ENCODE results near the gene PDCD1LG2. TPM values are rescaled to one million over a fixed set of nuclear protein-coding genes. Genes with fewer than 3 reads are reported as not detected.

PDCD1LG2 gene
- total and polyA plus RNA-seq, 4 donors, result 0.46 to 2.5 (median 1.3) TPM

- TF ChIP-seq TAF1 (conservative IDR thresholded peaks at IDR 0.05) (no peak), HNF4G (IDR thresholded peaks at IDR 0.05) (no peak), JUND (IDR thresholded peaks at IDR 0.05) (no peak), NR2F2 (IDR thresholded peaks at IDR 0.05) (no peak)
Observed at GRCh38 chr9:5524090-5524489, 13.8 kb downstream of the PDCD1LG2 start (continued).

GRCh38 chr9:5529683-5530221, 19.4 kb downstream of the PDCD1LG2 start:
- Histone ChIP-seq H3K4me1 (ENCODE audit: control insufficient read depth in 4 of 4, insufficient read depth in 4 of 4, low read length in 3 of 4) (no peaks in the 10 kb centered on the region), H3K4me3 (ENCODE audit: low read depth in 1 of 3, low read length in 3 of 3) (no peak overlapping the region), H3K36me3 (ENCODE audit: control insufficient read depth in 4 of 4, insufficient read depth in 3 of 4, low read depth in 1 of 4, low read length in 3 of 4) (no peaks in the 10 kb centered on the region), H3K9me3 (ENCODE audit: control insufficient read depth in 4 of 4, low read length in 3 of 4) (no peaks in the 10 kb centered on the region), H3K27ac (ENCODE audit: low read depth in 1 of 2, low read length in 2 of 2) (no peak overlapping the region), H3K9ac (ENCODE audit: low read depth in 1 of 2, low read length in 2 of 2) (no peak overlapping the region), H3K27me3 (ENCODE audit: control insufficient read depth in 4 of 4, insufficient read depth in 4 of 4, low read length in 3 of 4) (no peaks in the 10 kb centered on the region)
- no peak for DNase-seq (ENCODE audit: low spot score)
- WGBS, result 66% methylated on average over 4 of the region's 4 CpGs
- TF ChIP-seq, protein P1, sequence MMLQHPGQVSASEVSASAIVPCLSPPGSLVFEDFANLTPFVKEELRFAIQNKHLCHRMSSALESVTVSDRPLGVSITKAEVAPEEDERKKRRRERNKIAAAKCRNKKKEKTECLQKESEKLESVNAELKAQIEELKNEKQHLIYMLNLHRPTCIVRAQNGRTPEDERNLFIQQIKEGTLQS (IDR thresholded peaks at IDR 0.05), result no peak
- TF ChIP-seq RXRA (IDR thresholded peaks at IDR 0.05) (no peak), NR2F2 (IDR thresholded peaks at IDR 0.05) (no peak), TAF1 (conservative IDR thresholded peaks at IDR 0.05) (no peak), YY1 (IDR thresholded peaks at IDR 0.05) (no peak)
- TF ChIP-seq, protein P2, sequence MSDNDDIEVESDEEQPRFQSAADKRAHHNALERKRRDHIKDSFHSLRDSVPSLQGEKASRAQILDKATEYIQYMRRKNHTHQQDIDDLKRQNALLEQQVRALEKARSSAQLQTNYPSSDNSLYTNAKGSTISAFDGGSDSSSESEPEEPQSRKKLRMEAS (IDR thresholded peaks at IDR 0.05), result no peak

DNA sequence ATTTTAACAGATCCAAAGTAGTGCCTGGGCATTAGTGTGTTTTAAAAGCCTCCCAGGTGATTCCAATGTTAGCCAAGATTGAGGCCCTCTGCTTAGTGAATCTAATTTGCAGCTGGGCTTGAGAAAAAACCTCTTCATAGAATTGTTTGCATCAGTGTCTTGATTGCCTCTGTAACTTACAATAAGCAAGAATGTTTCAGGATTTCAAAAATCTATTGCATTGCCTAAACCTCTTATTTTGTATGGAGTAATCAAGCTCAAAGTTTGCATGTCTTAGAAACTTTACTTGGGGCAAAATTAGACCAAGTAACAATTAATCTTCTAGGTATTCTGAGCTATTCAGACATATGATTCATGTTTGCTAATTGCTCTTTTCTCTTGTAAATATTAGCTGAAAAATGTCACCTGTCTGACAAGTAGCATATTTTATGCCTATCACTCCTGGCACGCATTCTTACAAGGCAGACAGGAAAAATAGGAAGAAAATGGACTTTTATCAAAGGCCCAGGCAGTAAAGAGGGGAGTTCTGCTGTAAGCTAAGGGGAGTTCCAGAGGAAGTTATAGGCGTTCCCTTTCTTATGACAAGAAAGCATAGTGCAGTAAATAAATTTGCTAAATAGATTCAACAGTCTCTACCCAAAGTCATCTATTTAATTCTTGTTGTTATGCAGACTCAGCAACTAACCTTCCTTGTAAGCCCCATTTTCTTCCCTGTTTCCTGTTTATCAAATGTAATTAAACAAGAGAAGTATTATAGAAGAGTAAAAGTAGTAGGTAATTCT, 21.0 kb downstream of the PDCD1LG2 start:
- Histone ChIP-seq H3K4me1 (ENCODE audit: control insufficient read depth in 4 of 4, insufficient read depth in 4 of 4, low read length in 3 of 4) (no peaks in the 10 kb centered on the region), H3K9me3 (ENCODE audit: control insufficient read depth in 4 of 4, low read length in 3 of 4) (no peaks in the 10 kb centered on the region), H3K9ac (ENCODE audit: low read depth in 1 of 2, low read length in 2 of 2) (no peak overlapping the region), H3K4me3 (ENCODE audit: low read depth in 1 of 3, low read length in 3 of 3) (no peak overlapping the region), H3K36me3 (ENCODE audit: control insufficient read depth in 4 of 4, insufficient read depth in 3 of 4, low read depth in 1 of 4, low read length in 3 of 4) (no peaks in the 10 kb centered on the region), H3K27me3 (ENCODE audit: control insufficient read depth in 4 of 4, insufficient read depth in 4 of 4, low read length in 3 of 4) (no peaks in the 10 kb centered on the region), H3K27ac (ENCODE audit: low read depth in 1 of 2, low read length in 2 of 2) (no peak overlapping the region)
- 62% methylated on average over 2 of the region's 2 CpGs for WGBS
- no peak for DNase-seq (ENCODE audit: low spot score)
- no peak for TF ChIP-seq TAF1 (conservative IDR thresholded peaks at IDR 0.05)
- TF ChIP-seq EGR1 (IDR thresholded peaks at IDR 0.05; ENCODE audit: low read depth in 2 of 2), result no peak
- TF ChIP-seq FOXA1 (IDR thresholded peaks at IDR 0.05), result no peak
- no peak for TF ChIP-seq SP1 (IDR thresholded peaks at IDR 0.05)
- TF ChIP-seq CTCF (IDR thresholded peaks at IDR 0.05; ENCODE audit: low read depth, low read length, missing input control), result no peak
- TF ChIP-seq, protein P3, sequence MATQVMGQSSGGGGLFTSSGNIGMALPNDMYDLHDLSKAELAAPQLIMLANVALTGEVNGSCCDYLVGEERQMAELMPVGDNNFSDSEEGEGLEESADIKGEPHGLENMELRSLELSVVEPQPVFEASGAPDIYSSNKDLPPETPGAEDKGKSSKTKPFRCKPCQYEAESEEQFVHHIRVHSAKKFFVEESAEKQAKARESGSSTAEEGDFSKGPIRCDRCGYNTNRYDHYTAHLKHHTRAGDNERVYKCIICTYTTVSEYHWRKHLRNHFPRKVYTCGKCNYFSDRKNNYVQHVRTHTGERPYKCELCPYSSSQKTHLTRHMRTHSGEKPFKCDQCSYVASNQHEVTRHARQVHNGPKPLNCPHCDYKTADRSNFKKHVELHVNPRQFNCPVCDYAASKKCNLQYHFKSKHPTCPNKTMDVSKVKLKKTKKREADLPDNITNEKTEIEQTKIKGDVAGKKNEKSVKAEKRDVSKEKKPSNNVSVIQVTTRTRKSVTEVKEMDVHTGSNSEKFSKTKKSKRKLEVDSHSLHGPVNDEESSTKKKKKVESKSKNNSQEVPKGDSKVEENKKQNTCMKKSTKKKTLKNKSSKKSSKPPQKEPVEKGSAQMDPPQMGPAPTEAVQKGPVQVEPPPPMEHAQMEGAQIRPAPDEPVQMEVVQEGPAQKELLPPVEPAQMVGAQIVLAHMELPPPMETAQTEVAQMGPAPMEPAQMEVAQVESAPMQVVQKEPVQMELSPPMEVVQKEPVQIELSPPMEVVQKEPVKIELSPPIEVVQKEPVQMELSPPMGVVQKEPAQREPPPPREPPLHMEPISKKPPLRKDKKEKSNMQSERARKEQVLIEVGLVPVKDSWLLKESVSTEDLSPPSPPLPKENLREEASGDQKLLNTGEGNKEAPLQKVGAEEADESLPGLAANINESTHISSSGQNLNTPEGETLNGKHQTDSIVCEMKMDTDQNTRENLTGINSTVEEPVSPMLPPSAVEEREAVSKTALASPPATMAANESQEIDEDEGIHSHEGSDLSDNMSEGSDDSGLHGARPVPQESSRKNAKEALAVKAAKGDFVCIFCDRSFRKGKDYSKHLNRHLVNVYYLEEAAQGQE (IDR thresholded peaks at IDR 0.05), result no peak
- TF ChIP-seq HNF4G (IDR thresholded peaks at IDR 0.05), result no peak
- TF ChIP-seq, protein P4, sequence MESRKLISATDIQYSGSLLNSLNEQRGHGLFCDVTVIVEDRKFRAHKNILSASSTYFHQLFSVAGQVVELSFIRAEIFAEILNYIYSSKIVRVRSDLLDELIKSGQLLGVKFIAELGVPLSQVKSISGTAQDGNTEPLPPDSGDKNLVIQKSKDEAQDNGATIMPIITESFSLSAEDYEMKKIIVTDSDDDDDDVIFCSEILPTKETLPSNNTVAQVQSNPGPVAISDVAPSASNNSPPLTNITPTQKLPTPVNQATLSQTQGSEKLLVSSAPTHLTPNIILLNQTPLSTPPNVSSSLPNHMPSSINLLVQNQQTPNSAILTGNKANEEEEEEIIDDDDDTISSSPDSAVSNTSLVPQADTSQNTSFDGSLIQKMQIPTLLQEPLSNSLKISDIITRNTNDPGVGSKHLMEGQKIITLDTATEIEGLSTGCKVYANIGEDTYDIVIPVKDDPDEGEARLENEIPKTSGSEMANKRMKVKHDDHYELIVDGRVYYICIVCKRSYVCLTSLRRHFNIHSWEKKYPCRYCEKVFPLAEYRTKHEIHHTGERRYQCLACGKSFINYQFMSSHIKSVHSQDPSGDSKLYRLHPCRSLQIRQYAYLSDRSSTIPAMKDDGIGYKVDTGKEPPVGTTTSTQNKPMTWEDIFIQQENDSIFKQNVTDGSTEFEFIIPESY (IDR thresholded peaks at IDR 0.05), result no peak
- TF ChIP-seq GABPA (IDR thresholded peaks at IDR 0.05 in 1 of 2, conservative IDR thresholded peaks at IDR 0.05 in 1 of 2), result no peak
- TF ChIP-seq RAD21 (IDR thresholded peaks at IDR 0.05), result no peak
- TF ChIP-seq, protein P1 (IDR thresholded peaks at IDR 0.05), result no peak
- no peak for TF ChIP-seq HNF4A (conservative IDR thresholded peaks at IDR 0.05)
- no peak for TF ChIP-seq JUND (IDR thresholded peaks at IDR 0.05)
- no peak for TF ChIP-seq NR2F2 (IDR thresholded peaks at IDR 0.05)
- TF ChIP-seq, protein P2 (IDR thresholded peaks at IDR 0.05), result no peak
- TF ChIP-seq RXRA (IDR thresholded peaks at IDR 0.05), result no peak
- no peak for TF ChIP-seq YY1 (IDR thresholded peaks at IDR 0.05)
- no peak for TF ChIP-seq FOXA2 (IDR thresholded peaks at IDR 0.05)
